T-helper 1 cell treated with Interleukin-12 subunit alpha and Interleukin-12 subunit beta and Interleukin-4 antibody, amounts not matched to agents 30 μg/mL and 1 μg/mL, for 36 hours (primary cell): Measurements from ENCODE around the gene TRIM28.

ENCODE experiments used
- H3K27ac Mint-ChIP-seq: one replicate; pipeline ENCODE4 v1.8.0; 2021; ENCODE audit warnings: mild to moderate bottlenecking, mixed read lengths
- H3K27me3 Mint-ChIP-seq: one replicate; pipeline ENCODE4 v1.8.0; 2021; ENCODE audit warnings: low read depth, mixed read lengths
- H3K36me3 Mint-ChIP-seq: one replicate; pipeline ENCODE4 v1.8.0; 2021; ENCODE audit warnings: low read depth, mixed read lengths
- H3K4me1 Mint-ChIP-seq: one replicate; pipeline ENCODE4 v1.8.0; 2021; ENCODE audit warnings: low read depth, mixed read lengths
- H3K4me3 Mint-ChIP-seq: one replicate; pipeline ENCODE4 v1.8.0; 2021; ENCODE audit warnings: mild to moderate bottlenecking, moderate library complexity, mixed read lengths
- H3K9me3 Mint-ChIP-seq: one replicate; pipeline ENCODE4 v1.8.0; 2021; ENCODE audit warnings: mixed read lengths

Gene TRIM28

DNA sequence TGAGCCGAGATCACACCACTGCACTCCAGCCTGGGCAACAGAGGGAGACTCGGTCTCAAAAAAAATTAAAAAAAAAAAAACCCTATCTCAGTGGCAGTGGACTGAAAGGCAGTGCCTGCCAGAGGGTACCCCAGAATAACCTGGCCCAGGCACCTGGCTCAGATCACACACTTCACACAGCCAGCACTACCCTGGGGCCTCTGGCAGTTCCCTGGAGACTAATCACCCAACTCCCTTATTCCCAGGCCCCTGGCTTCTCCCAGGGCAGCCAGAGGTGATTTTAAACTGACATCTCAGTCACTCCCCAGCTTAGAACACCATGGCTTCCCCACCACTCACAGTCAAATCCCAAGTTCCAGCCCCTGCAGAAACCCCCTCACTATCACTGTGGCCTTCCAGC is 28.6 kb upstream of the TRIM28 start:
- Mint-ChIP-seq H3K27ac (peak overlapping the region; percentile 57), H3K27me3 (no peaks in the 10 kb centered on the region), H3K4me1 (peaks cover 37% of the 10 kb centered on the region), H3K4me3 (peak overlapping the region; percentile 52), H3K36me3 (peaks cover 16% of the 10 kb centered on the region), H3K9me3 (no peaks in the 10 kb centered on the region)

DNA sequence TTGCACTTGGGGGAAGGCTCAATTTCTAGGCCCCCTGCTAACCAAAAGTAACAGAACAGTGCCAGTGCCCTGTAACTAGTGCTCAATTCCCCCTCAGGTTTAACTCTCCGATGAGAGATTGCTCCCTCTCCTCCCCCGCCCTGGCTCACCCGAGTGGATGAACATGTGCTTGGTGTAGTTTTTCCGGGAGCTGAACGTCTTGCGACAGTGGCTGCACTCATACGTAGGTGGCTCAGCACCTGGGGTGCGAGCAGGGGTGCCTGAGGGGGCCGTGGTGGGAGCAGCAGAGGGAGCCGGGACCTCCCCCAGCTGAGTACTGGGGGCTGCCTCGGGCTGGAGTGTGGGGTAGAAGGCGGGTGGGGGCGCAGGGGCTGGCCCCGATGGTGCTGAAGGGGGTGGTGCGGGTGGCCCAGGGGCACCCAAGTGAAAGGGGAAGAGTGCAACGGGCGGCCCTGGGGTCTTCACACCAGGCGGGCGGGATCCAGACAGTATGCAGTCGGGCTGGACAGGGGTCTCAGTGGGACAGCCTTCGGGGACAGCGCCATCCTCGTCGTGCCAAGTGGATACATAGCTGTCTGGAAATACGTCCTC is 27.5 kb upstream of the TRIM28 start:
- H3K4me1 Mint-ChIP-seq: peaks cover 41% of the 10 kb centered on the region
- peaks cover 15% of the 10 kb centered on the region for H3K36me3 Mint-ChIP-seq
- no peak overlapping the region for H3K27ac Mint-ChIP-seq
- H3K27me3 Mint-ChIP-seq: no peaks in the 10 kb centered on the region
- H3K9me3 Mint-ChIP-seq: no peaks in the 10 kb centered on the region
- H3K4me3 Mint-ChIP-seq: peak overlapping the region; percentile 52

DNA sequence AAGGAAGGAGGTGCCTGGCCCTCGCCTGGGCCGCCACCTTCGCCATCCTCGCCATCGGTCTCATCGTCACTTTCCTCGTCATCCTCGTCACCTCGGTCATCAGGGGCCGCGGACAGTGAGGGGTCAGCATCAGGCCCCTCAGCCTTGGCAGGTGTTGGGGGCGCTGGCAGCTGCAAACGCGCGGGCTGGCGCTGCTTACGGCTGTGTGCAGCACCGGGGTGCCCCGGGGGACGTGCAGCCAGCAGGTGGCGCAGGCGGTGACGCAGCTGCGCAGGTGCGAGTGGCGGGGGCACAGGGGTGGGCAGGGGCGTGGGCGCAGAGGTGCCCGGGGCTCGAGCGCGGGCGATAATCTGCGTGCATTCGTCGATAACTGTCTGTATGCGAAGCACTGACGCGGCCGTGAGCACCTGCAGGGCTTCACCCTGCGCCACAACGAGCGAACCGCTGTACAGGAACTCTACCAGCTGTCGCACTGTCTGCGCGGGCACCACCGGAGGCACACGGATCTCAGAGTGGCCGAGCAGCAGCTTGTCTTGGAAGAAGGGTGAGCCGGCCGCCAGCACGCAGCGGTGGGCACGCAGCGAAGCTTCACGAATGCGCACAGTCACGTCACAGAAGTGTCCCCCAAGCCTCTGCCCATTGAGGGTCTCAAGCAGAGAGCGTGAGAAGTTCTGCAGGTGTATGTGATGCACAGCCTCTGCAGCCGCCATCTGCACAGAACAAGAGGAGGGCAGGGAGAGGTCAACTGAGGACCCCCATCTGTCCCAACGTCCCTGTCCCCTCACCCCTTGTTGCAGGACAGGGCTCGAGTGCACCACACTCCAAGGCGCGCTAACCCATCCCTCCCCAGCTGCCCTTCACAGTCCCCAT is 26.7 kb upstream of the TRIM28 start:
- H3K27me3 Mint-ChIP-seq: no peaks in the 10 kb centered on the region
- no peak overlapping the region for H3K4me3 Mint-ChIP-seq
- peaks cover 41% of the 10 kb centered on the region for H3K4me1 Mint-ChIP-seq
- H3K9me3 Mint-ChIP-seq: no peaks in the 10 kb centered on the region
- no peak overlapping the region for H3K27ac Mint-ChIP-seq
- peaks cover 15% of the 10 kb centered on the region for H3K36me3 Mint-ChIP-seq

DNA sequence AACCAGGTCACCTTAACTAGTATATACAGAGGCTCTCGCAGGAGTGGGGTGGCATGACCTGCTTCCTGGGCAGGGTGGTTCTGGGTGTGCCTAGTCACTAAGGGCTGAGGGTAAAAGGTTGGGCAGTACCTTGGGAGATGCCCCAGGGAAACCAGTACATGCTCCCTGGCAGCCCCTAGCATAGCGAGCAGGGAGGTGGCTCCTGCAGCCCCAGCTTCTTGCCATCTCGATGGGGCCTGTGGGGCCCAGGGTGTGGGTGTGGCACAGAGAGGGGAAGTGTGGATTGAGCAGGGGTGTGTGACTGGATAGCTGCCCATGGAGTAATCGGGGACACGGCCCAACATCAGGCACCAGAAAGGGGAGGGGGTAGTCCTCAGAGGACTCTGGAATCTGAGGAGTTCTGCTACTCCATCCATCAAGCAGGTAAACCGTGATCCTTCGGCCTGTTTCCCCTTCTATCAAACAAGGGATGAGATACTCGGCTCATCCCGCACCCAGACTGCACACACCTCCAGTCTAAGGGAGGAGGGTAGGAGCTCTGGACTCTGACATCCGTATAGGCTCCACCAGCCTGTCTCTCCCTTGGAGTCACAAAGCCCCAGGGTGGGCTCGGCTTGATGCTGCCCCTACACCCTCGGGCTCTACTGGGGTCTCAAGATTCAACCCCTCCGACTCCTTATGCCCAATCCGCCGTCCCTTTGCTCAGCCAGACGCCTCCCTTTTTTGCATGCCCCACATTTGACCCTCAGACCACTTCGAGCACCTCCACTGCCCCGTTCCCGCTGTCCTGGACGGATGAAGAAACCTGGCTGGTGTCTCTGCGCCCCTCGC is 25.4 kb upstream of the TRIM28 start:
- no peaks in the 10 kb centered on the region for H3K27me3 Mint-ChIP-seq
- peaks cover 15% of the 10 kb centered on the region for H3K36me3 Mint-ChIP-seq
- H3K4me1 Mint-ChIP-seq: peaks cover 41% of the 10 kb centered on the region
- peak overlapping the region; percentile 100 for H3K4me3 Mint-ChIP-seq
- peak overlapping the region; percentile 97 for H3K27ac Mint-ChIP-seq
- no peaks in the 10 kb centered on the region for H3K9me3 Mint-ChIP-seq

DNA sequence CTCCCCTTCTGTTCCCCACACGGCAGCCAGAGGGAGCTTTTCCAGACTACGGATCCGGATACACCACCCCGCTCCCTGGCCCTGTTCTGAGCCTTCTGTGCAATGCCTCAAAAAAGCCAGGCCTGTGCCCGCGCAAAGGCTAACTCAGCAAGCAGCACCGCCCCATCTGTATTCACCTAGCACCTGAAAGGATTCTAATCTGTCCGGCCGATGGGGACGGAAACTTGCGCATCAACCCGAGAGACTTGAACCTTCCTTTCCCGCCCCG is 24.8 kb upstream of the TRIM28 start:
- peaks cover 39% of the 10 kb centered on the region for H3K4me1 Mint-ChIP-seq
- H3K36me3 Mint-ChIP-seq: peaks cover 15% of the 10 kb centered on the region
- no peaks in the 10 kb centered on the region for H3K27me3 Mint-ChIP-seq
- H3K4me3 Mint-ChIP-seq: peak overlapping the region; percentile 100
- H3K9me3 Mint-ChIP-seq: no peaks in the 10 kb centered on the region
- peak overlapping the region; percentile 97 for H3K27ac Mint-ChIP-seq

DNA sequence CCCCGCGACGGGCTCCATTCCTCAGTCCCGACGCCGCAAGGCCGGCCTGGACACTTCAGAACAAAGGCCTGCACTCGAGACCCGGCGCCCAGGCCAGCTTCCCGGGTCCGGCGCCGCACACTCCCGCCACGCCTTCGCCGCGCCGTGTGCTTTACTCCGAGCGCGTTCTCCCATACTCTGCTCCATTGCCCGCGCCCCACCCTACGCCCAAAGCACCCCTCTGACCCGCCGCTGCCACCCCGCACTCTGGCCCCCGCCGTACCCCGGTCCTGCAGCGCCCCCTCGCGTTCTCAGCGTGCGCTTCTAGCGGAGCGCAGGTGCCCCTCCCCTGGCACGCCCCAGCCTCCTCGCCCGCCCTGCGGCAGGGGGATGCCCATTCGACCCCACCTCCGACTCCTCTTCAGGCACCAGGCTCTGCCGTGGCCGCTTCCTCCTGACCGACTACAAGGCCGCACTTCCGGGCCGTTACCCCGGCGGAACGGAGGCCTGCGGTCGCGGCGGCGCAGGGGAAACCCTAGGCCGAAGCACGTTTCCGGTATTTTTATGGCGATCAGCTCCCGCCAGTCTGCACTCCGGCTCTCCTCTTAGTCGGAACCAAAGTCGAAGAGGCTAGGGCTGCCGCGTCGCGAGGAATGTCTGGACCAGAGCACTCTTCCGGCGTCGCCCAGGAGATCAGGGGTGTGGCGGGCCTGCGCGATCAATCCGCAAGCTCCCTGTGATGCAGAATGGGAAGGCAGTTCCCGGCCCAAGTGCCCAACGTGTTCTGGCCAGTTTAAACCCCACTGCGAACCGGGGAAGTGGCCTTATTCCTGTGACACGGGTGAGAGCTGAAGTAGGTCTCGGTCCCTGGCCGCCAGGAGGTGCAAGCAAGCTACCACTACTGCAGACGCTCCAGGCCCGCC is 24.3 kb upstream of the TRIM28 start, which contains the start of gene ZBTB45:
Gene ZBTB45 (minus strand): TSS at position 456 of the 902 bp plus-strand sequence. CDS start 2,137 bp downstream, outside the sequence.
- H3K27me3 Mint-ChIP-seq: no peaks in the 10 kb centered on the region
- peak within 1 kb of the TSS; percentile 100 for H3K4me3 Mint-ChIP-seq
- peak within 1 kb of the TSS; percentile 97 for H3K27ac Mint-ChIP-seq
- H3K9me3 Mint-ChIP-seq: no peaks in the 10 kb centered on the region
- H3K36me3 Mint-ChIP-seq: peaks cover 15% of the 10 kb centered on the region
- peaks cover 36% of the 10 kb centered on the region for H3K4me1 Mint-ChIP-seq

DNA sequence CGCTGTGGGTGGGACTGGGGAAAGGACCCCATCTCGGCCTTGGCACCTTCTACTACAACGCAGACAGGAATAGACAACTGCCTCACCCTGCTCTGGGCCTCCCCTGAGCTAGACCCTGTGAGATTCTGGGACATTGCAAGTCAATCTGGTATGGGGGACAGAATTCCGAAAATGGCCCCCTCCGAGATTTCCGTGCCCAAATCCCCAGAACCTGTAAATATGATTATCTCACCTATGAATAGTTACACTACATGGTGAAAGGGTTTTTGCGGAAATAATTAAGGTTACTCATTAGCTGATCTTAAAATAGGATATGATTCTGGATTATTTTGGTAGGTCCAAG is 23.6 kb upstream of the TRIM28 start:
- H3K9me3 Mint-ChIP-seq: no peaks in the 10 kb centered on the region
- peak overlapping the region; percentile 97 for H3K27ac Mint-ChIP-seq
- peaks cover 14% of the 10 kb centered on the region for H3K36me3 Mint-ChIP-seq
- H3K27me3 Mint-ChIP-seq: no peaks in the 10 kb centered on the region
- H3K4me1 Mint-ChIP-seq: peaks cover 32% of the 10 kb centered on the region
- peak overlapping the region; percentile 100 for H3K4me3 Mint-ChIP-seq

DNA sequence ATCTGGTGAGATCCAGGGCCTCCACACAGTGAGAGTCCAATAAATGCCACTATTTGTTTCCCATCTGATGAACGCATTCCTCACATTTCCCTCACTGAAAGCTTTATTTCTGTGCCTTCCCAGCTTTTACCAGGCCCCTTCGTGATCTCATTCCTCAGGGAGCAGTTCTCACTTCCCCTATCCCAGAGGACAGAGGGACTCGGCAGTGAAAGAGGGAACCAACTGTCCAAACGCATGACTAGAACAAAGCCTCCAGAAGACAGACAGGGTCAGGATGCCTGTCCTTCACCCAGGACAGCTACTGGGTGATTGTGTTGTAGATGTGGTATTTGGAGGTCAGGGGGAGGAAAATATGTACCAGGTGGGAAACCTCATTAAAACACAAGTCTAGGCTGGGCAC is 22.2 kb upstream of the TRIM28 start:
- Mint-ChIP-seq H3K27ac (no peak overlapping the region), H3K9me3 (no peaks in the 10 kb centered on the region), H3K27me3 (no peaks in the 10 kb centered on the region), H3K4me3 (no peak overlapping the region), H3K4me1 (peaks cover 23% of the 10 kb centered on the region), H3K36me3 (peaks cover 6% of the 10 kb centered on the region)

DNA sequence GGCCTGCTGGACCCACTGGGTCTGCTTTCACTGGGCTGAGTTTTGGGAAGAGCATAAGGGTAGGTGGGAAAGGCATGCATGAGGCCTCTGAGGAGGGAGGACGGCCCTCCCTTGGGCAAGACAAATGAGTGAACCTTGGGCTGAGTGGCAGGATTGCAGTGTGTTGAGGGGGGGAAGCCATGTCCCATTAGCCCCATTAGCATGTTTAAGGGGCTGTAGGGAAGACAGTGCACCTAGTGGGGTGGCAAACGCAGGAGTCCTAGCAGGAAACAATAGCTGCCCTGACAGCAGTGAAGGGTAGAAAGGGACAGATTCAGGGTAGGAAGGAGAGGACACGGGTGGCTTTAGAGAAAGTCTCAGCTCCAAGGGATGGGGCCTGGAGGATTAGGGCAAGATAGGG is 21.2 kb upstream of the TRIM28 start:
- H3K27ac Mint-ChIP-seq: no peak overlapping the region

DNA sequence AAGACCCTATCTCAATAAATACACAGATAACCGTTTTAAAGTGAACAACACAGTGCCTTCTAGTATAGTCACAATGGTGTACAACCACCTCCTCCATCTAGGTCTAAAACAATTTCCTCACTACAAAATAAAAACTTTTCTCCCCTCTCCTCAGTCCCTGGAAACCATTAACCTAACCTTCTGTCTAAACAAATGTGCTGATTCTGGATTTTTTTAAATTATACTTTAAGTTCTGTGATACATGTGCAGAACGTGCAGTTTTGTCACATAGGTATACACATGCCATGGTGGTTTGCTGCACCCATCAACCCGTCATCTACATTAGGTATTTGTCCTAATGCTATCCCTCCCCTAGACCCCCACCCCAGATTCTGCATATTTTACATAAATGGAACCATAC is 14.5 kb upstream of the TRIM28 start:
- Mint-ChIP-seq H3K4me3 (no peak overlapping the region), H3K27ac (no peak overlapping the region), H3K27me3 (peaks cover 5% of the 10 kb centered on the region), H3K9me3 (no peaks in the 10 kb centered on the region), H3K36me3 (no peaks in the 10 kb centered on the region), H3K4me1 (no peaks in the 10 kb centered on the region)

More for the DNA sequence above, 21.2 kb upstream of the TRIM28 start:
- Mint-ChIP-seq H3K36me3 (peaks cover 6% of the 10 kb centered on the region), H3K4me3 (no peak overlapping the region), H3K9me3 (no peaks in the 10 kb centered on the region), H3K27me3 (no peaks in the 10 kb centered on the region), H3K4me1 (peaks cover 20% of the 10 kb centered on the region)

DNA sequence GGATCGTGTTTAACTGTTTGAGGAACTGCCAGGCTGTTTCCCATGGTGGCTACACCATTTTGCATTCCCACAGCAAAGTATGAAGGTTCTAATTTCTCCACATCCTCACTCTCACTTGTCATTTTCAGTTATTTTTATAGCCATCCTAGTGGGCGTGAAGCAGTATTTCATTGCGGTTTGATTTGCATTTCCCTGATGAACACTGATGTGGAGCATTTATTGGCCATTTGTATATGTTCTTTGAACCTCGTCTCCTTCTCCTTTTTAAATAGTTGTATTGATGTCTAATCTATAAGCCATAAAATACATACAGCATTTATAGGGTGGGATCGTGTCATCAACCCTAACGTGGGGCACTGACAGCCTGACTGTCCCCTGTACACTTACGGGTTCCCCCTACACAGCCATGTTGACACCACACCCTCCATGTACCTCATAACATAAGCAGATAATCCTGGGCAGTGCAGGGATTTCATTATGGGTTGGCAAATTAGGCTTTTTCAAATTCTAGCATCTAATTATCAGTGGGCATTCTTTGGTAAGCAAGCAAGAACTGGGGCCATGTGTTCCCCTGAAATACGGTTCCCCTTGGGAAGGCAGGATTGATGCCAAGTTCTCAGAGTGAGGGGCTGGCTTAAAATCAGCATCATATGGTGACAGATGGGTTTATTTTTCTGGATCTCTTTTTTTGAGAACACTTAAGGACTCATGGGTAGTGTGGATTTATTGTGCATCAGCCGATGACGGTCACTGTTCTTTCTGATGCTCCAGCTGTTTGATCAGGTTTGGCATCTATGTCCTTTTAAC is 12.6 kb upstream of the TRIM28 start:
- H3K4me3 Mint-ChIP-seq: no peak overlapping the region
- H3K9me3 Mint-ChIP-seq: no peaks in the 10 kb centered on the region
- no peak overlapping the region for H3K27ac Mint-ChIP-seq
- no peaks in the 10 kb centered on the region for H3K36me3 Mint-ChIP-seq
- peaks cover 5% of the 10 kb centered on the region for H3K27me3 Mint-ChIP-seq
- no peaks in the 10 kb centered on the region for H3K4me1 Mint-ChIP-seq

DNA sequence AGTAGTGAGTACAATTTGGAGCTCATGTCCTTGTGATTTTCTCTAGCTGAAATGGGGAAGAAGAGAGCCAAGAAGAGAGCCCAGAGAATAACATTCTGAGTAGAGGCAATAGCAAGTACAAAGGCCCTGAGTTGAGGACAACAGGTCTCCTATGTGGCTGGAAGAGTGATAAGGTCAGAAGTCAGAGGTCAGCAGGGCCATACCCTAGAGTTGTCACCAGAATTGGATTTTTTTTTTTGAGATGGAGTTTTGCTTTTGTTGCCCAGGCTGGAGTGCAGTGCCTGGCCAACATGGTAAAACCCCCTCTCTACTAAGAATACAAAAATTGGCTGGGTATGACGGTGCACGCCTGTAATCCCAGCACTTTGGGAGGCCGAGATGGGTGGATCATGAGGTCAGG is 8.0 kb upstream of the TRIM28 start:
- Mint-ChIP-seq H3K27ac (no peak overlapping the region), H3K4me1 (peaks cover 6% of the 10 kb centered on the region), H3K4me3 (no peak overlapping the region), H3K27me3 (peaks cover 20% of the 10 kb centered on the region), H3K9me3 (no peaks in the 10 kb centered on the region), H3K36me3 (no peaks in the 10 kb centered on the region)
